Panc1 (cell line): ENCODE results near the gene TP53I3. TPM values are rescaled to one million over a fixed set of nuclear protein-coding genes. Genes with fewer than 3 reads are reported as not detected.

Experiments used
- ATAC-seq: fragments of 200-7000 bp; cut with Tn5 transposase; 2 replicates; pipeline ENCODE4 v1.9.1; 2020; ENCODE audit warnings: mild to moderate bottlenecking, moderate library complexity
- BruUV-seq: library from RNA; stranded (reverse); fragments of 400-500 nt; replicated peaks from 2 replicates; lab custom pipeline; 2021; lab: Mats Ljungman, UMichigan
- CTCF ChIA-PET: fragments of 300-600 bp; sonication (Branson Sonifier 250); formaldehyde crosslinking; loops from one replicate; lab custom pipeline; 2022; ENCODE audit warnings: antibody characterized with exemption; lab: Charles Lee
- POLR2A ChIA-PET: fragments of 300-600 bp; sonication (Branson Sonifier 250); formaldehyde crosslinking; loops from one replicate; lab custom pipeline; 2022; ENCODE audit warnings: antibody characterized with exemption; lab: Charles Lee
- DNase-seq: peaks from one replicate; pipeline ENCODE4 v3.0.0-alpha.2; 2010; ENCODE audit warnings: low read depth, low spot score
- H3K27ac ChIP-seq: 2 replicates; pipeline ENCODE4 v1.5.1; 2011; ENCODE audit warnings: mild to moderate bottlenecking, low read length, inconsistent platforms
- H3K27me3 ChIP-seq: fragments of 200-500 bp; sonication (Bioruptor generic); 2 replicates; pipeline ENCODE4 v1.6.0; 2014; ENCODE audit warnings: low read length, inconsistent platforms; ENCODE audit not compliant: control insufficient read depth, insufficient read depth
- H3K36me3 ChIP-seq: fragments of 200-500 bp; sonication (Bioruptor generic); 2 replicates; pipeline ENCODE4 v1.5.1; 2014; ENCODE audit warnings: inconsistent platforms, mild to moderate bottlenecking, low read length, moderate library complexity; ENCODE audit not compliant: control insufficient read depth, insufficient read depth
- H3K4me1 ChIP-seq: 2 replicates; pipeline ENCODE4 v1.5.1; 2011; ENCODE audit warnings: inconsistent platforms, mild to moderate bottlenecking, low read length, moderate library complexity; ENCODE audit not compliant: control insufficient read depth, insufficient read depth
- H3K4me3 ChIP-seq, 2 experiments: 2 replicates each; pipeline ENCODE4 v1.5.1; 2011 to 2012; ENCODE audit warnings: low read depth in 2 of 2, low read length in 2 of 2, mild to moderate bottlenecking in 2 of 2, inconsistent platforms in 1 of 2, moderate library complexity in 1 of 2
- H3K9me3 ChIP-seq: fragments of 200-500 bp; sonication (Bioruptor generic); 2 replicates; pipeline ENCODE4 v1.5.1; 2014; ENCODE audit warnings: low read depth, mild to moderate bottlenecking, inconsistent platforms, low read length, moderate library complexity; ENCODE audit not compliant: control insufficient read depth, insufficient read depth
- POLR2AphosphoS5 ChIP-seq: IDR thresholded peaks from 2 replicates; pipeline ENCODE4 v1.6.1; 2012; ENCODE audit warnings: mild to moderate bottlenecking, low read depth, low read length, moderate library complexity
- SIN3A ChIP-seq: IDR thresholded peaks from 2 replicates; pipeline ENCODE4 v1.6.1; 2012; ENCODE audit warnings: low read depth, mild to moderate bottlenecking, low read length, moderate library complexity, borderline replicate concordance; ENCODE audit not compliant: insufficient read depth
- TCF7L2 ChIP-seq: IDR thresholded peaks from 2 replicates; pipeline ENCODE4 v1.6.1; 2011; ENCODE audit warnings: mild to moderate bottlenecking, low read depth, low read length, inconsistent platforms
- in situ Hi-C: cut with HindIII; loops from 2 replicates; pipeline ENCODE4 v1.10.0; 2016; ENCODE audit warnings: low sequenced_read_pairs, low pct_unique_long_range_greater_than_20kb
- intact Hi-C: fragments of 100-400 bp; cut with micrococcal nuclease; formaldehyde crosslinking; loops from one replicate; pipeline ENCODE4 v1.10.0; 2022; ENCODE audit not compliant: unreplicated experiment
- total RNA-seq: library from RNA; stranded (reverse); gene quantifications from one replicate; pipeline ENCODE4 v1.2.1, GENCODE V29; 2021; ENCODE audit not compliant: unreplicated experiment
- TF ChIP-seq, protein P1 (sequence below), 2 experiments: IDR thresholded peaks; 2 replicates each; pipeline ENCODE4 v1.6.1; 2011 to 2012; ENCODE audit warnings: low read depth in 2 of 2, control low read depth in 1 of 2, low read length in 1 of 2, mild to moderate bottlenecking in 1 of 2, moderate library complexity in 1 of 2; ENCODE audit not compliant: insufficient read depth in 1 of 2
- TF ChIP-seq, protein P2 (sequence below): fragments of 450-650 bp; IDR thresholded peaks from 2 replicates; pipeline ENCODE4 v1.5.1; 2017; ENCODE audit warnings: mild to moderate bottlenecking

TP53I3 gene
- total RNA-seq, 1 experiment from 2014 or later = 51.3 TPM

DNA sequence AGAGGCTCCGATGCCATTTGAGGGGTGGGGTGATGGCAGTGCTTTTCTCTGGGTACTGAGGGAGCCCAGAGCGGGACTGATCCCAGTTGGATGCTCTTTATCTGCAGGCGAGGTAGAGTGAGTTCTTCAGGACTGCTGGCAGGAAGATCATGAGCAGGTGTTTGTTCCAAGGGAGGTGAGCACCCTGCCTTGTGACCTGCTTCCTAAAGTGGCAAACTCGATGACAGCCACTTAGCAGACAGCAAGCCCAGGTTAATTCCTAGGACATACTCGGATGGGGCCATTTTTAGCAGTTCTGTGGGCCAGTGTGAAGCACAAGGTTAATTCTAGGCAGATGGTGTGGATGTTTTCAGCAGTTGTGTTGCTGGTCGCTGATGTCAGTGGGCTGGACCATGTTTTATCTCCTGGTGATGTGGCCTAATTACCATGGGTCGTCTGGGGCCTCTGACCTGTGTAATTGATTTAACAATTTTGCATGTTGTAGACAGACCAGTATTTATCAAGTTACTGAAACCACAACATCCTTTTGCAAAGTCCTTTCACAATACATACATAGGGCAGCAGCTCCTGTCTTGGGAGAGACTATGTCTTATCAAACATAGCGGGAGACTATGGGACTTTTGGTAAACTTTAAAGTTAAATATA, 30.1 kb downstream of the TP53I3 start:
- Histone ChIP-seq H3K27ac (no peak overlapping the region), H3K27me3 (no peaks in the 10 kb centered on the region), H3K9me3 (no peaks in the 10 kb centered on the region), H3K36me3 (no peaks in the 10 kb centered on the region), H3K4me1 (peaks cover 17% of the 10 kb centered on the region; the same call in 1 of the 2 replicates), H3K4me3 (no peak overlapping the region)
- no TSS peak for BruUV-seq
- TF ChIP-seq SIN3A (no peak), TCF7L2 (no peak), POLR2AphosphoS5 (no peak)
- TF ChIP-seq, protein P1, sequence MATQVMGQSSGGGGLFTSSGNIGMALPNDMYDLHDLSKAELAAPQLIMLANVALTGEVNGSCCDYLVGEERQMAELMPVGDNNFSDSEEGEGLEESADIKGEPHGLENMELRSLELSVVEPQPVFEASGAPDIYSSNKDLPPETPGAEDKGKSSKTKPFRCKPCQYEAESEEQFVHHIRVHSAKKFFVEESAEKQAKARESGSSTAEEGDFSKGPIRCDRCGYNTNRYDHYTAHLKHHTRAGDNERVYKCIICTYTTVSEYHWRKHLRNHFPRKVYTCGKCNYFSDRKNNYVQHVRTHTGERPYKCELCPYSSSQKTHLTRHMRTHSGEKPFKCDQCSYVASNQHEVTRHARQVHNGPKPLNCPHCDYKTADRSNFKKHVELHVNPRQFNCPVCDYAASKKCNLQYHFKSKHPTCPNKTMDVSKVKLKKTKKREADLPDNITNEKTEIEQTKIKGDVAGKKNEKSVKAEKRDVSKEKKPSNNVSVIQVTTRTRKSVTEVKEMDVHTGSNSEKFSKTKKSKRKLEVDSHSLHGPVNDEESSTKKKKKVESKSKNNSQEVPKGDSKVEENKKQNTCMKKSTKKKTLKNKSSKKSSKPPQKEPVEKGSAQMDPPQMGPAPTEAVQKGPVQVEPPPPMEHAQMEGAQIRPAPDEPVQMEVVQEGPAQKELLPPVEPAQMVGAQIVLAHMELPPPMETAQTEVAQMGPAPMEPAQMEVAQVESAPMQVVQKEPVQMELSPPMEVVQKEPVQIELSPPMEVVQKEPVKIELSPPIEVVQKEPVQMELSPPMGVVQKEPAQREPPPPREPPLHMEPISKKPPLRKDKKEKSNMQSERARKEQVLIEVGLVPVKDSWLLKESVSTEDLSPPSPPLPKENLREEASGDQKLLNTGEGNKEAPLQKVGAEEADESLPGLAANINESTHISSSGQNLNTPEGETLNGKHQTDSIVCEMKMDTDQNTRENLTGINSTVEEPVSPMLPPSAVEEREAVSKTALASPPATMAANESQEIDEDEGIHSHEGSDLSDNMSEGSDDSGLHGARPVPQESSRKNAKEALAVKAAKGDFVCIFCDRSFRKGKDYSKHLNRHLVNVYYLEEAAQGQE (IDR thresholded peaks at IDR 0.05; ENCODE audit: insufficient read depth in 1 of 2, low read depth in 2 of 2, low read length in 1 of 2) = no peak
- TF ChIP-seq, protein P2, sequence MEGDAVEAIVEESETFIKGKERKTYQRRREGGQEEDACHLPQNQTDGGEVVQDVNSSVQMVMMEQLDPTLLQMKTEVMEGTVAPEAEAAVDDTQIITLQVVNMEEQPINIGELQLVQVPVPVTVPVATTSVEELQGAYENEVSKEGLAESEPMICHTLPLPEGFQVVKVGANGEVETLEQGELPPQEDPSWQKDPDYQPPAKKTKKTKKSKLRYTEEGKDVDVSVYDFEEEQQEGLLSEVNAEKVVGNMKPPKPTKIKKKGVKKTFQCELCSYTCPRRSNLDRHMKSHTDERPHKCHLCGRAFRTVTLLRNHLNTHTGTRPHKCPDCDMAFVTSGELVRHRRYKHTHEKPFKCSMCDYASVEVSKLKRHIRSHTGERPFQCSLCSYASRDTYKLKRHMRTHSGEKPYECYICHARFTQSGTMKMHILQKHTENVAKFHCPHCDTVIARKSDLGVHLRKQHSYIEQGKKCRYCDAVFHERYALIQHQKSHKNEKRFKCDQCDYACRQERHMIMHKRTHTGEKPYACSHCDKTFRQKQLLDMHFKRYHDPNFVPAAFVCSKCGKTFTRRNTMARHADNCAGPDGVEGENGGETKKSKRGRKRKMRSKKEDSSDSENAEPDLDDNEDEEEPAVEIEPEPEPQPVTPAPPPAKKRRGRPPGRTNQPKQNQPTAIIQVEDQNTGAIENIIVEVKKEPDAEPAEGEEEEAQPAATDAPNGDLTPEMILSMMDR = no peak
- ChIA-PET POLR2A (interaction anchor here (0.5 to 0.6 kb wide), 2 partner anchors 41 to 283 kb away, joined by 3 read pairs; no protein-coding TSS in a partner anchor), CTCF (no interaction called here)
- DNase-seq (no peak), ATAC-seq (no peak)
- intact Hi-C loops (no loop called here), in situ Hi-C loops (no loop called here)

DNA sequence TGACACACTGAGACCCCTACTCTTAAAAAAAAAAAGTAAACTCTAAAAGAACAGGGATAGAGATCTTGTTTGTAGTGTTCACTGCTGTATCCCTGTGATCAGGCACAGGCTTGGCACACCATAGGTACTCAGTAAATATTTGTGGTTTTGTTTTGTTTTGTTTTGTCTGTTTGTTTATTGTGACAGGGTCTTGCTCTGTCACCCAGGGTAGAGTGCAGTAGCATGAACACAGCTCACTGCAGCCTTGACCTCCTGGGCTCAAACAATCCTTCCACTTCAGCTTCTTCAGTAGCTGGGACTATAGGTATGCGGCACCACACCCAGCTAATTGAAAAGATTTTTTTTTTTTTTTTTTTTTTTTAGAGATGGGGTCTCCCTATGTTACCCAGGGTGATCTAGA, 31.7 kb downstream of the TP53I3 start:
- peaks cover 20% of the 10 kb centered on the region; the same call in 1 of the 2 replicates for H3K4me1 ChIP-seq
- DNase-seq (no peak), ATAC-seq (no peak)
- H3K27ac ChIP-seq = no peak overlapping the region
- POLR2A ChIA-PET = no interaction called here
- TF ChIP-seq POLR2AphosphoS5 = no peak
- no peaks in the 10 kb centered on the region for H3K36me3 ChIP-seq
- CTCF ChIA-PET = no interaction called here
- no TSS peak for BruUV-seq
- in situ Hi-C loops (no loop called here), intact Hi-C loops (no loop called here)
- H3K27me3 ChIP-seq = no peaks in the 10 kb centered on the region
- no peaks in the 10 kb centered on the region for H3K9me3 ChIP-seq
- H3K4me3 ChIP-seq = no peak overlapping the region

DNA sequence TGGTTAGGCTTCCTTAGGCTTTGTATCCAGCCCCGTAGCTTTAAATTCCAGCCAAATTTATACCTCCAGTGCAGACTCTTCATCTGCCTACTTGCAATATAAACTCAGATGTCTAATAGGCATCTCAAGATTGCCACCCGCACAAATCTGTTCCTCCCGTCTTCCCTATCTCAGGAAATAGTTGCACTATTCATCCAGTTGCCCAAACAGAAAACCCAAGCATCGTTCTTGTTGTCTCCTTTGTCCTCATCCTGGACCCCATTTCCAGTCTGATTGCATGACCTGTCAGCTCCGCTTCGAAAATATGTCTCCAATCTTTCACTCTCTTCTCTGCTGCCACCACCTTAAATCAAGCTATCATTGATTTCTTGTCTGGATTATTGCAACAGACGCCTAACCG, 32.8 kb downstream of the TP53I3 start:
- no peak for ATAC-seq
- intact Hi-C loops (no loop called here), in situ Hi-C loops (no loop called here)
- TF ChIP-seq POLR2AphosphoS5 = no peak
- TF ChIP-seq, protein P2 = no peak
- Histone ChIP-seq H3K27ac (no peak overlapping the region), H3K36me3 (no peaks in the 10 kb centered on the region), H3K4me1 (peaks cover 24% of the 10 kb centered on the region; the same call in 1 of the 2 replicates), H3K4me3 (no peak overlapping the region), H3K9me3 (no peaks in the 10 kb centered on the region), H3K27me3 (no peaks in the 10 kb centered on the region)
- no TSS peak for BruUV-seq
- POLR2A ChIA-PET = no interaction called here
- no peak for DNase-seq
- CTCF ChIA-PET = no interaction called here
